Hepatocyte (in vitro differentiated cells): ENCODE results near the gene CHST8. TPM values are rescaled to one million over a fixed set of nuclear protein-coding genes. Genes with fewer than 3 reads are reported as not detected.

ENCODE experiments used
- DNase-seq: peaks from one replicate; pipeline ENCODE4 v3.0.0-alpha.2; 2016; ENCODE audit warnings: low spot score
- H2AFZ ChIP-seq: fragments of 200-600 bp; sonication (generic); 2 replicates; pipeline ENCODE4 v1.6.0; 2016; ENCODE audit warnings: antibody characterized with exemption, mild to moderate bottlenecking
- H3K27ac ChIP-seq: fragments of 200-600 bp; sonication (generic); 2 replicates; pipeline ENCODE4 v1.5.1; 2016; ENCODE audit warnings: mild to moderate bottlenecking
- H3K27me3 ChIP-seq: fragments of 200-600 bp; sonication (generic); 2 replicates; pipeline ENCODE4 v1.6.1; 2016
- H3K36me3 ChIP-seq: fragments of 200-600 bp; sonication (generic); replicated peaks from 2 replicates; pipeline ENCODE4 v1.5.1; 2016; ENCODE audit warnings: low read depth; ENCODE audit not compliant: insufficient read depth
- H3K4me1 ChIP-seq: fragments of 200-600 bp; sonication (generic); 2 replicates; pipeline ENCODE4 v1.5.1; 2016; ENCODE audit warnings: mild to moderate bottlenecking, moderate library complexity; ENCODE audit not compliant: insufficient read depth
- H3K4me2 ChIP-seq: fragments of 200-600 bp; sonication (generic); 2 replicates; pipeline ENCODE4 v1.6.0; 2016
- H3K4me3 ChIP-seq: fragments of 200-600 bp; sonication (generic); 2 replicates; pipeline ENCODE4 v1.5.1; 2016; ENCODE audit warnings: mild to moderate bottlenecking
- H3K79me2 ChIP-seq: fragments of 200-600 bp; sonication (generic); 2 replicates; pipeline ENCODE4 v1.6.0; 2017; ENCODE audit warnings: mild to moderate bottlenecking
- H3K9me2 ChIP-seq: fragments of 200-600 bp; sonication (generic); replicated peaks from 2 replicates; pipeline ENCODE4 v1.6.0; 2017; ENCODE audit warnings: mild to moderate bottlenecking; ENCODE audit not compliant: insufficient read depth
- H3K9me3 ChIP-seq: fragments of 200-600 bp; sonication (generic); 2 replicates; pipeline ENCODE4 v1.5.1; 2016; ENCODE audit warnings: low read depth, mild to moderate bottlenecking
- H4K20me1 ChIP-seq: fragments of 200-600 bp; sonication (generic); 2 replicates; pipeline ENCODE4 v1.6.0; 2016; ENCODE audit warnings: mild to moderate bottlenecking; ENCODE audit not compliant: insufficient read depth, poor library complexity, severe bottlenecking
- EZH2 ChIP-seq: fragments of 200-600 bp; sonication (generic); IDR thresholded peaks from 2 replicates; pipeline ENCODE4 v1.6.1; 2016; ENCODE audit warnings: antibody characterized with exemption, mild to moderate bottlenecking, borderline replicate concordance
- EZH2phosphoT487 ChIP-seq: fragments of 200-600 bp; sonication (generic); IDR thresholded peaks from one replicate; pipeline ENCODE4 v1.6.1; 2018; ENCODE audit warnings: antibody characterized with exemption, mild to moderate bottlenecking, low read depth, moderate library complexity; ENCODE audit not compliant: unreplicated experiment, severe bottlenecking
- WGBS: methylation state at CpG from one replicate; pipeline ENCODE4 v1.1.6; 2016; ENCODE audit warnings: low lambda C conversion rate; ENCODE audit errors: missing lambda C conversion rate; 5-methylcytosine and 5-hydroxymethylcytosine counted together
- polyA plus RNA-seq: library from polyadenylated mRNA; unstranded; fragments of >200 nt; fragmentation: Nextera tagmentation; extraction: Ambion mirVana; gene quantifications from 2 replicates; pipeline ENCODE4 v1.2.1, GENCODE V29; 2016
- total RNA-seq: library from RNA; depleted of rRNA; stranded (reverse); fragments of >200 nt; gene quantifications from 2 replicates; pipeline ENCODE4 v1.2.3, GENCODE V29; 2014
- TF ChIP-seq, protein P1 (sequence below): fragments of 200-600 bp; sonication (generic); IDR thresholded peaks from 2 replicates; pipeline ENCODE4 v1.5.1; 2016; ENCODE audit warnings: antibody characterized with exemption, mild to moderate bottlenecking; ENCODE audit not compliant: poor library complexity

The CHST8 gene
- total and polyA plus RNA-seq, 2 experiments from 2014 or later = 0.07 to 0.89 TPM

DNA sequence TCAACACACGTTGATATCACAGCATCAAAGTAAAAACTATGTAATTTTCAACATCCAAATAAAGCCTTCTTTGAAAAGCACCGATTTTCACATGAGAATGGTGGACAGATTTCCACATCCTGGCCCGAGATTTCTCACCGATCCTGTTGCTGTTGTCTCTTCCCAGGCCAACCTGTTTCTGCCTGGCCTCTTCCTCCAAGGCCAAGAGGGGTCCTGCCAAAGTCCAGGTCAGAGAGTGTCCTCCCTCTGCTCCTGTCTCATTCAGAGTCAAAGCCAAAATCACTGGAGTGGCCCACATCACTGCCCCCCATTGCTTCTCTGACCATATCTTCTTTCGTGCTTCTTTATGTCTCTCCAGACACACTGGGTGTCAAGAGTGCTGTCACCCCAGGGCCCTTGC, 49.5 kb downstream of the CHST8 start:
- H4K20me1 ChIP-seq = no peaks in the 10 kb centered on the region
- no peak for DNase-seq
- H3K27ac ChIP-seq = no peak overlapping the region
- no peak overlapping the region for H2AFZ ChIP-seq
- peaks cover 11% of the 10 kb centered on the region for H3K27me3 ChIP-seq
- 79% methylated on average over 5 of the region's 5 CpGs for WGBS
- no peak overlapping the region for H3K4me3 ChIP-seq
- no peak for TF ChIP-seq EZH2
- TF ChIP-seq, protein P1, sequence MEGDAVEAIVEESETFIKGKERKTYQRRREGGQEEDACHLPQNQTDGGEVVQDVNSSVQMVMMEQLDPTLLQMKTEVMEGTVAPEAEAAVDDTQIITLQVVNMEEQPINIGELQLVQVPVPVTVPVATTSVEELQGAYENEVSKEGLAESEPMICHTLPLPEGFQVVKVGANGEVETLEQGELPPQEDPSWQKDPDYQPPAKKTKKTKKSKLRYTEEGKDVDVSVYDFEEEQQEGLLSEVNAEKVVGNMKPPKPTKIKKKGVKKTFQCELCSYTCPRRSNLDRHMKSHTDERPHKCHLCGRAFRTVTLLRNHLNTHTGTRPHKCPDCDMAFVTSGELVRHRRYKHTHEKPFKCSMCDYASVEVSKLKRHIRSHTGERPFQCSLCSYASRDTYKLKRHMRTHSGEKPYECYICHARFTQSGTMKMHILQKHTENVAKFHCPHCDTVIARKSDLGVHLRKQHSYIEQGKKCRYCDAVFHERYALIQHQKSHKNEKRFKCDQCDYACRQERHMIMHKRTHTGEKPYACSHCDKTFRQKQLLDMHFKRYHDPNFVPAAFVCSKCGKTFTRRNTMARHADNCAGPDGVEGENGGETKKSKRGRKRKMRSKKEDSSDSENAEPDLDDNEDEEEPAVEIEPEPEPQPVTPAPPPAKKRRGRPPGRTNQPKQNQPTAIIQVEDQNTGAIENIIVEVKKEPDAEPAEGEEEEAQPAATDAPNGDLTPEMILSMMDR = no peak
- no peak for TF ChIP-seq EZH2phosphoT487
- no peaks in the 10 kb centered on the region for H3K9me2 ChIP-seq
- H3K4me2 ChIP-seq = no peak overlapping the region
- no peaks in the 10 kb centered on the region for H3K4me1 ChIP-seq
- no peaks in the 10 kb centered on the region for H3K79me2 ChIP-seq
- H3K9me3 ChIP-seq = no peaks in the 10 kb centered on the region
- H3K36me3 ChIP-seq = no peaks in the 10 kb centered on the region

DNA sequence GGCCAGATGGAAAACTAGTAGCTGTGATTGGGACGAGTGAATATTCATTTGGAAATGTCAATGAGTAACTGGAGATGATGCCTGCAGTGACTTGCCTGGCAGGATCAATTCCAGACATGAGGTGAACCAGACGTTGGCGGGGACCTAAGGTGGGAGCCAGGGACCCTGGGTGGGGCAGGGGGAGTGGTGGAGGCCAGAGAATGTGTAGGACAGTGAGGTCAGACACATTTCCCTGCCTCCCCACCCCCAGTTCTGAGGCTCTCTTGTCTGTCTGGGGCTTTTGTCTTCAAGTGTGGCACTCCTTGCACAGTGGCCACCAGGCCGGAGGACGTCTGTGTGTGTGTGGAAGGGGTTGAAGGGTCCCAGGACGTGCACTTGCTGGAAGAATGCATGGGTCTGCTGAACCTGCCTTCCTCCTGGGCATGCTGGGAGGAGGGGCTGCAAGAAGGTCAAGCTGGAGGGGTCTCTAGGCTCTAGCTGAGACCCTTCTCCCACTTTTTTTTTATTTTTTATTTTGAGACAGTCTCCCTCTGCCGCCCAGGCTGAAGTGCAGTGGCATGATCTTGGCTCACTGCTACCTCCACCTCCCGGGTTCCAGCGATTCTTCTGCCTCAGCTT, 51.6 kb downstream of the CHST8 start:
- Histone ChIP-seq H3K4me3 (no peak overlapping the region), H3K27ac (no peak overlapping the region), H3K9me3 (no peaks in the 10 kb centered on the region), H4K20me1 (no peaks in the 10 kb centered on the region), H3K79me2 (no peaks in the 10 kb centered on the region), H3K9me2 (no peaks in the 10 kb centered on the region), H3K4me1 (no peaks in the 10 kb centered on the region), H2AFZ (no peak overlapping the region), H3K36me3 (no peaks in the 10 kb centered on the region), H3K27me3 (peaks cover 11% of the 10 kb centered on the region), H3K4me2 (no peak overlapping the region)
- TF ChIP-seq EZH2 (no peak), EZH2phosphoT487 (no peak)
- TF ChIP-seq, protein P1 = no peak
- DNase-seq = peak; percentile 2
- 77% methylated on average over 9 of the region's 9 CpGs for WGBS

DNA sequence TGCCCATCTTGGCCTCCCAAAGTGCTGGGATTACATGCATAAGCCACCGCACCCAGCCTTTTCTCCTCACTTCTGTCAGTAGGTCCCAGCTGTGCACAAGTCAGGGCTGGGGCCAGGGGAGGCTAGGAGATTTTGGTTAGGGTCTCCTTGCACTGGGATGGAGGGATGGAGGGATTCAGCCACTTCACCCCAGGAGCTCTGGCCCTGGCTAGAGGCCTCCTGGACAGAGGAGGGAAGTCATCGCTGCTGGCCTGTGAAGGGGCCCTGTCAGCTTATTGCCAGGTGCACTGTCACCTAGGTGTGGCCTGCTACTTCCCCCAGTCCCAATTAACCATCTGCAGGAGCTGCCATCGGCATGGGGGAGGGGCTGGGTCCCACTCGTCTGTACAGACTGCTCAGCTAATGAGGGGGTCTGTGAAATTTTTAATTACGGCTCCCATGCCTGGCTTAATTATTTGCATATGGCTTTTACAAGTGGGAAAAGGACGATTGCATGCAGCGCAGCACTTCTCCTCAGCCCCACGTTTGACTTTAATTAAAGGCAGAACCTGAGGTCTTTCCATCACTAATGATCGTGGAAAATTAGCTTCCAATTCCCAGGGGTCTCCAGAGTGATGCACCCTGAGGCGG, 52.4 kb downstream of the CHST8 start:
- no peaks in the 10 kb centered on the region for H3K9me2 ChIP-seq
- TF ChIP-seq EZH2phosphoT487 (no peak), EZH2 (no peak)
- TF ChIP-seq, protein P1 = no peak
- H3K36me3 ChIP-seq = no peaks in the 10 kb centered on the region
- DNase-seq = peak; percentile 1
- H3K4me1 ChIP-seq = no peaks in the 10 kb centered on the region
- H4K20me1 ChIP-seq = no peaks in the 10 kb centered on the region
- WGBS = 71% methylated on average over 10 of the region's 10 CpGs
- H3K9me3 ChIP-seq = no peaks in the 10 kb centered on the region
- peaks cover 11% of the 10 kb centered on the region for H3K27me3 ChIP-seq
- H3K27ac ChIP-seq = no peak overlapping the region
- H3K4me2 ChIP-seq = no peak overlapping the region
- H2AFZ ChIP-seq = no peak overlapping the region
- H3K4me3 ChIP-seq = no peak overlapping the region
- no peaks in the 10 kb centered on the region for H3K79me2 ChIP-seq
